Progenitor cell of endocrine pancreas (in vitro differentiated cells): Measurements from ENCODE around the gene ZMYM2. TPM values are rescaled to one million over a fixed set of nuclear protein-coding genes. Genes with fewer than 3 reads are reported as not detected.
A peak's percentile ranks its signal among the peaks of the same experiment; 100 is the strongest.

Experiments
- DNase-seq: peaks from one replicate; pipeline ENCODE4 v3.0.0; 2021; ENCODE audit warnings: low spot score; ENCODE audit not compliant: unreplicated experiment
- H3K27ac Mint-ChIP-seq: 2 replicates; pipeline ENCODE4 v1.8.0; 2021; ENCODE audit warnings: mild to moderate bottlenecking, moderate library complexity, mixed read lengths
- H3K27me3 Mint-ChIP-seq: 2 replicates; pipeline ENCODE4 v1.8.0; 2021; ENCODE audit warnings: mixed read lengths
- H3K36me3 Mint-ChIP-seq: 2 replicates; pipeline ENCODE4 v1.8.0; 2022; ENCODE audit warnings: mixed read lengths; ENCODE audit not compliant: insufficient read depth
- H3K4me1 Mint-ChIP-seq: 2 replicates; pipeline ENCODE4 v1.8.0; 2021; ENCODE audit warnings: low read depth, mixed read lengths
- H3K4me3 Mint-ChIP-seq: 2 replicates; pipeline ENCODE4 v1.8.0; 2021; ENCODE audit warnings: low read depth, mild to moderate bottlenecking, moderate library complexity, mixed read lengths
- H3K9me3 Mint-ChIP-seq: 2 replicates; pipeline ENCODE4 v1.8.0; 2021; ENCODE audit warnings: low read depth, mixed read lengths
- CTCF ChIP-seq: fragments of 200-600 bp; sonication (generic); IDR thresholded peaks from one replicate; pipeline ENCODE4 v1.5.0; 2021; ENCODE audit warnings: antibody characterized with exemption, mild to moderate bottlenecking; ENCODE audit not compliant: unreplicated experiment
- total RNA-seq: library from RNA; stranded (reverse); gene quantifications from 2 replicates; pipeline ENCODE4 v1.2.1, GENCODE V29; 2021

ZMYM2 gene
- total RNA-seq, 1 donor from 2014 or later, result 192 TPM

- H3K4me3 Mint-ChIP-seq, result peak overlapping the region; percentile 97
- H3K36me3 Mint-ChIP-seq, result peaks cover 10% of the 10 kb centered on the region
- peak overlapping the region; percentile 100 for H3K27ac Mint-ChIP-seq
Observed at GRCh38 chr13:19959831-19960652, 1.5 kb downstream of the ZMYM2 start.

GRCh38 chr13:19960653-19960976 is 2.1 kb downstream of the ZMYM2 start:
- Mint-ChIP-seq H3K4me3 (peak overlapping the region; percentile 97), H3K36me3 (peaks cover 14% of the 10 kb centered on the region), H3K4me1 (peaks cover 23% of the 10 kb centered on the region), H3K27me3 (no peaks in the 10 kb centered on the region), H3K9me3 (no peaks in the 10 kb centered on the region), H3K27ac (peak overlapping the region; percentile 100)
- DNase-seq, result no peak
- TF ChIP-seq CTCF, result no peak

More at GRCh38 chr13:19959831-19960652, 1.5 kb downstream of the ZMYM2 start:
- peak; percentile 83 for TF ChIP-seq CTCF
- H3K9me3 Mint-ChIP-seq, result no peaks in the 10 kb centered on the region
- peaks cover 21% of the 10 kb centered on the region for H3K4me1 Mint-ChIP-seq
- no peaks in the 10 kb centered on the region for H3K27me3 Mint-ChIP-seq
- DNase-seq, result peak; percentile 61

- Mint-ChIP-seq H3K4me3 (peak overlapping the region; percentile 97), H3K27ac (no peak overlapping the region), H3K4me1 (peaks cover 23% of the 10 kb centered on the region), H3K27me3 (no peaks in the 10 kb centered on the region), H3K36me3 (peaks cover 16% of the 10 kb centered on the region), H3K9me3 (no peaks in the 10 kb centered on the region)
- DNase-seq, result no peak
- TF ChIP-seq CTCF, result no peak
Observed at GRCh38 chr13:19961489-19961888, 3.0 kb downstream of the ZMYM2 start.

- peaks cover 23% of the 10 kb centered on the region for H3K4me1 Mint-ChIP-seq
- H3K4me3 Mint-ChIP-seq, result no peak overlapping the region
- no peak for DNase-seq
- H3K9me3 Mint-ChIP-seq, result no peaks in the 10 kb centered on the region
- H3K36me3 Mint-ChIP-seq, result peaks cover 18% of the 10 kb centered on the region
- no peak for TF ChIP-seq CTCF
- H3K27me3 Mint-ChIP-seq, result no peaks in the 10 kb centered on the region
- no peak overlapping the region for H3K27ac Mint-ChIP-seq
Observed at GRCh38 chr13:19961924-19962323, 3.4 kb downstream of the ZMYM2 start.

- no peaks in the 10 kb centered on the region for H3K9me3 Mint-ChIP-seq
- DNase-seq, result no peak
- H3K27ac Mint-ChIP-seq, result no peak overlapping the region
- H3K36me3 Mint-ChIP-seq, result peaks cover 22% of the 10 kb centered on the region
- no peaks in the 10 kb centered on the region for H3K27me3 Mint-ChIP-seq
- TF ChIP-seq CTCF, result no peak
- H3K4me3 Mint-ChIP-seq, result peak overlapping the region; percentile 29
- H3K4me1 Mint-ChIP-seq, result peaks cover 25% of the 10 kb centered on the region
Observed at GRCh38 chr13:19962894-19963293, 4.4 kb downstream of the ZMYM2 start.
